ENCODE measurements around the gene DDX59.

DDX59 gene

DNA sequence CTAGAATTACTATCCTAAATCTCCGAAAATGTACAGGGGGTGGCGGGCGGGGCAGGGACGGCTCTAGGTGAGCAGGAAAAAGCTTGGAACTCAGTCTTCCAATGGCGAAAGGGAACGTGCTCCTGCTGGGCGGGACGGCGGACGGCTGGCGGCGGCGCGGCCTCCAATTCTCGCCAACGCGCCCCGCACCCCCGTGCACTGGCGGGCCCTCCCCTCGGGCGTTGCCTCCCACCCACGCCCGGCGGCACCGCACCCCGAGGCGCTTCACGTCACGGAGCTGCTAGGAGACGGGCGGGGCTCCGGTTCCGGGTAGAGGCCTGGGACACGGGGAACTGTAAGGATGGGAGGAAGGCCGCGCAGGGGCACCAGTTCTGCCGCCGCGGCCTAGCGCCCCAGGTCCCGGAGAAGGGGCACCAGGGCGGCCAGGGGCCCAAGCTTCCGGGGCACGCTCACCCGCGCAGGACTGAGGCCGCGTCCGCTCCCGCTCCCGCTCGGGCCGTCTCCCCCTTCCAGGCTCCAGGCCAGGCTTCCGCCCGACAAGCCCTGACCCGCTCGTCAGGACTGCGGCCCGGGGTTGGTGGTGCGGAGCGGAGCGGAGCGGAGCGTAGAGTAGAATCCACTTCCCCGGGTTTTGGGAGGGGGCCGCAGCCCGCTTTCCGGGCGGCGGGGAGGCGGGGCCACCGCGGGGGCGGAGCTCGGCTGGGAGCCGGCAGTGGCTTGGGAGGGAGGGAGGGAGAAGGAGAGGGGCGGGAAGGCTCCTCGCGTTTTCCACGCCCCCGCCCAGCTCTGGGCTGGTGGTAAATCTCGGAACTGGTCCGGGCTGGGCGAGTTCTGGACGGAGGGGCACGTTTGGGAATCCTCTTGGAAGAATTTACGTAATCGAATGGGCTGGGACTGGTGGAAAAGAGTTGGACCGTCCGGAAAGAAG lies at the start of gene DDX59:
Gene DDX59, minus strand, starts transcription at position 594 of the 928 bp plus-strand sequence. CDS start 3,167 bp downstream, outside the sequence.
- CTCF ChIA-PET, result interaction anchor here (0.7 to 3.4 kb wide), 13 partner anchors 8 to 302 kb away, joined by 3 to 31 read pairs (median 4); no protein-coding TSS in a partner anchor
- POLR2A ChIA-PET, result interaction anchor here (0.6 to 1.5 kb wide), 4 partner anchors 11 to 113 kb away, joined by 3 to 7 read pairs (median 4); no protein-coding TSS in a partner anchor
- TF ChIP-seq, protein P1, sequence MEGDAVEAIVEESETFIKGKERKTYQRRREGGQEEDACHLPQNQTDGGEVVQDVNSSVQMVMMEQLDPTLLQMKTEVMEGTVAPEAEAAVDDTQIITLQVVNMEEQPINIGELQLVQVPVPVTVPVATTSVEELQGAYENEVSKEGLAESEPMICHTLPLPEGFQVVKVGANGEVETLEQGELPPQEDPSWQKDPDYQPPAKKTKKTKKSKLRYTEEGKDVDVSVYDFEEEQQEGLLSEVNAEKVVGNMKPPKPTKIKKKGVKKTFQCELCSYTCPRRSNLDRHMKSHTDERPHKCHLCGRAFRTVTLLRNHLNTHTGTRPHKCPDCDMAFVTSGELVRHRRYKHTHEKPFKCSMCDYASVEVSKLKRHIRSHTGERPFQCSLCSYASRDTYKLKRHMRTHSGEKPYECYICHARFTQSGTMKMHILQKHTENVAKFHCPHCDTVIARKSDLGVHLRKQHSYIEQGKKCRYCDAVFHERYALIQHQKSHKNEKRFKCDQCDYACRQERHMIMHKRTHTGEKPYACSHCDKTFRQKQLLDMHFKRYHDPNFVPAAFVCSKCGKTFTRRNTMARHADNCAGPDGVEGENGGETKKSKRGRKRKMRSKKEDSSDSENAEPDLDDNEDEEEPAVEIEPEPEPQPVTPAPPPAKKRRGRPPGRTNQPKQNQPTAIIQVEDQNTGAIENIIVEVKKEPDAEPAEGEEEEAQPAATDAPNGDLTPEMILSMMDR (IDR thresholded peaks at IDR 0.05; ENCODE audit: control extremely low read depth, extremely low read depth, low read depth, missing control alignments), result no peak
- DNase-seq (ENCODE audit: extremely low spot score), result peak; percentile 97

DNA sequence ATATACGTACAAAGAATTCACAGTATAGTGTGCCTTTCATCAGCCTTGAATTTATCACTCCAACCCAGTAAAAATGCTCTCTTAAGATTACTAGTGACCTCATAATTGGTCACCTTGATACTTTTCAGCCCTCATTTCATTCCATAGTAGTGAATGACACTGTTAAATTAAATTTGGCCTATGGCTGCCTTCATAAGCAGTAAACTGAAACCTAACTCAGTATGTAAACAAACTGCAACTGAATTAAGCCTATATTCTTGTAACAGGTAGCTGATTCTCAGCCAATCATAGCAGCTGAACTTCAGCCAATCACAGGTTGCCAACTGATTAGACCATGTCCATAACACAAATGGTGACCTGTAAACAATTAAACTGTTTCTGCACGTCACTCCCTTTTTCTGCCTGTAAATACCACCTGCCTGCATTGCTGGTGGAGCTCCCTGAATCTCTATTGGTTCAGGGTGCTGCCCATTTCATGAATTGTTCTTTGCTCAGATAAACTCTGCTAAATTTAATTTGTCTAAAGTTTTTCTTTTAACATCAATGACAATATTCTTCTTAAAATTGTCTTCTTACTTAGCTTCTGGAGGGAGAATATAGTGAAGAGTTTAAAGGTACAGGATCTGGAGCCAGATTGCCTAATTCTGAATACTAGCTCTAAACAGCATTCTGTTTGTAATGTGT lies 44.9 kb upstream of the DDX59 start:
- CTCF ChIA-PET, result interaction anchor here (1.2 to 1.3 kb wide), 4 partner anchors 11 to 89 kb away, joined by 3 to 4 read pairs (median 3); no protein-coding TSS in a partner anchor
- TF ChIP-seq, protein P1 (IDR thresholded peaks at IDR 0.05; ENCODE audit: control extremely low read depth, extremely low read depth, low read depth, missing control alignments), result no peak
- POLR2A ChIA-PET, result no interaction called here
- no peak for DNase-seq (ENCODE audit: extremely low spot score)

DNA sequence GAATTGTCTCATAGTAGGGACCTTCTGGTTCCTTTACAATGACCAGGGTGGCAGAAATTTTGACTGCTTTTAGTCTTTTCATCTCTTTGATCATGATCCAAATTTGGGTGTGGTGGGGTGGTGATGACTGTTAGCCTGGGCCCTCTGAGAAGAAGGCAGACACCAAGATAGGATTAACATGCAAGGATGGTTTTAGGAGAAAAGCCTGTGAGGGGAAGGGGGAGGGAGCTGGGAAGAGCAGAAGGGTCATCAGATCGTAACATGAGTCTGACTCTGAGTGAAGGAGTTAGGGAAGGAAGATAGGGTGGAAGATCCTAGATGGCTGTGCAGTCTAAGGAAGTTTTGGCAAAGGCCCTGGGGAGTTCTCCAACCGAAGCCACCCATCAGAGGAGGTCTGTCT lies 40.5 kb upstream of the DDX59 start:
- CTCF ChIA-PET, result interaction anchor here (0.6 kb wide), 1 partner anchor 88 kb away, joined by 3 read pairs; no protein-coding TSS in a partner anchor
- no peak for DNase-seq (ENCODE audit: extremely low spot score)
- TF ChIP-seq, protein P1 (IDR thresholded peaks at IDR 0.05; ENCODE audit: control extremely low read depth, extremely low read depth, low read depth, missing control alignments), result no peak
- POLR2A ChIA-PET, result no interaction called here

DNA sequence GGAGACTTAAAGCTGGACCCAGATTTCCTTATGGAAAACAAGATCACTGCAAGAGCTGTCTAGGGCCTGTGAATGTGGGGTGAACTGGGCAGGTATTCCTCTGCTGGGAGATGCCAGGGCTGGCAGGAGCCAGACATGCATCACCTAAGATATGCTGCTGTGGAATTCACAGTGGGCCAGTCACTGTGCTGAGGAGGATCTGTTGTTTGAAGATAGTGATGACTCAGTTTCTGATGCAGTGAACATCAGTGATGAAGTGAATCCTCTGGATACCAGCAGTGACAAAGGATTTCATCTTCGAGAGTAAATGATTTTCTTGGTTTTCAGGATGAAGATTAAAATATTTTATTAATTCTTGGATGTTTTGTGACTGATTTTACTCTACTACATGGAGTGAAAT lies 39.1 kb upstream of the DDX59 start:
- ChIA-PET POLR2A (no interaction called here), CTCF (interaction anchor here (1.0 to 2.7 kb wide), 2 partner anchors 19 to 115 kb away, joined by 3 to 9 read pairs; no protein-coding TSS in a partner anchor)
- TF ChIP-seq, protein P1 (IDR thresholded peaks at IDR 0.05; ENCODE audit: control extremely low read depth, extremely low read depth, low read depth, missing control alignments), result no peak
- no peak for DNase-seq (ENCODE audit: extremely low spot score)

DNA sequence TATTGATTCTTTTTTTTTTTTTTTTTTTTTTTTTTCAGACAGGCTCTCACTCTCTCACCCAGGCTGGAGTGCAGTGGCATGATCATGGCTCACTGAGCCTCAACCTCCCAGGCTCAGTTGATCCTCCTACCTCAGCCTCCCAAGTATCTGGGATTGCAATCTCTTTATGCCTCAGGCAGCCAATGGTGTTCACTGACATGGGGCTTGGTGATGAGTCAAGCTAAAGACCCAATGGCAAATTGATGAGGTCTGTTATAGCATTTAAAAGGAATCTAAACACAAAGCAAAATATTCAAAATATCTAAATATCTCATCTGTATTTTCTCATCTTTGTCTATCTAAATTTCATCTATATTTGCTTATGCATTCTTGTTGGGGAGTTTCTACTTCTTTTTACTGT lies 38.5 kb upstream of the DDX59 start:
- ChIA-PET CTCF (interaction anchor here (2.7 kb wide), 1 partner anchor 19 kb away, joined by 9 read pairs; no protein-coding TSS in a partner anchor), POLR2A (no interaction called here)
- no peak for DNase-seq (ENCODE audit: extremely low spot score)
- TF ChIP-seq, protein P1 (IDR thresholded peaks at IDR 0.05; ENCODE audit: control extremely low read depth, extremely low read depth, low read depth, missing control alignments), result no peak

DNA sequence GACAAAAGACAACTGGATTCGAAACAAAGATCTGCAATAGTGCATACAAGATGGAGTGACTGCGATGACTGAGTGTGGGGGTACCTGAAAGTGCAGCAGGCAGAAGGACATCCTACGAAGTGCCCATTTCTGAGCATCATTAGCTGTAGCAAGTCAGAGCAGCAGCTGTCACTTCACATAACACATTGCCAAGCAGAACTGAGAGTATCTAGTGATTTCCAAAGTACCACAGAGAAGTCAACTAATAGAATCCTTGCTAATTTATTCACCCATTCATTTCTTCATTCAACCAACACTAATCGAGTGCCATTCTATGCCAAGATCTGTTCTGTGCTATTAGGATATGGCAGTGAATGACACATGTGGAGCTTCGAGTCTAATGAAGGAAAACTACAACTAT lies 37.4 kb upstream of the DDX59 start:
- no peak for DNase-seq (ENCODE audit: extremely low spot score)
- ChIA-PET POLR2A (no interaction called here), CTCF (interaction anchor here (2.7 kb wide), 1 partner anchor 18 kb away, joined by 9 read pairs; no protein-coding TSS in a partner anchor)
- TF ChIP-seq, protein P1 (IDR thresholded peaks at IDR 0.05; ENCODE audit: control extremely low read depth, extremely low read depth, low read depth, missing control alignments), result no peak
